Inflammatory macrophage treated with lipopolysaccharide for 4 hours (primary cell): Measurements from ENCODE around the gene CCDC171.
"Not testable (repeated sequence)": the region's sequence is repeated elsewhere in the genome, so short reads cannot be mapped to it uniquely, and the experiment has no call there.

ENCODE experiments used
- DNase-seq: peaks from one replicate; pipeline ENCODE4 v3.0.0-alpha.2; 2020

Gene CCDC171

GRCh38 chr9:15769547-15769946 lies 216.7 kb downstream of the CCDC171 start:
- no peak for DNase-seq

GRCh38 chr9:15778861-15779260 lies 226.0 kb downstream of the CCDC171 start:
- no peak for DNase-seq

- DNase-seq: no peak
Measured at GRCh38 chr9:15782106-15782505, 229.3 kb downstream of the CCDC171 start.

GRCh38 chr9:15785584-15785983 lies 232.7 kb downstream of the CCDC171 start:
- DNase-seq: no peak

- no peak for DNase-seq
Measured at GRCh38 chr9:15786616-15787015, 233.8 kb downstream of the CCDC171 start.

GRCh38 chr9:15810219-15810899 lies 257.5 kb downstream of the CCDC171 start:
- not testable (repeated sequence) for DNase-seq

- no peak for DNase-seq
Measured at GRCh38 chr9:15813076-15813475, 260.2 kb downstream of the CCDC171 start.

- no peak for DNase-seq
Measured at GRCh38 chr9:15824310-15824709, 271.5 kb downstream of the CCDC171 start.

GRCh38 chr9:15831384-15831783 lies 278.5 kb downstream of the CCDC171 start:
- DNase-seq: no peak

GRCh38 chr9:15834541-15834940 lies 281.7 kb downstream of the CCDC171 start:
- DNase-seq: no peak

GRCh38 chr9:15837079-15837679 lies 284.3 kb downstream of the CCDC171 start:
- DNase-seq: peak; percentile 42

GRCh38 chr9:15842051-15842450 lies 289.2 kb downstream of the CCDC171 start:
- DNase-seq: no peak

GRCh38 chr9:15843316-15843715 lies 290.5 kb downstream of the CCDC171 start:
- no peak for DNase-seq

GRCh38 chr9:15843931-15844330 lies 291.1 kb downstream of the CCDC171 start:
- no peak for DNase-seq

- DNase-seq: no peak
Measured at GRCh38 chr9:15846611-15847010, 293.8 kb downstream of the CCDC171 start.

GRCh38 chr9:15849871-15850270 lies 297.0 kb downstream of the CCDC171 start:
- no peak for DNase-seq

GRCh38 chr9:15851766-15852165 lies 298.9 kb downstream of the CCDC171 start:
- DNase-seq: no peak

- DNase-seq: no peak
Measured at GRCh38 chr9:15856591-15856990, 303.7 kb downstream of the CCDC171 start.

- DNase-seq: no peak
Measured at GRCh38 chr9:15867334-15867733, 314.5 kb downstream of the CCDC171 start.

GRCh38 chr9:15867988-15868387 lies 315.1 kb downstream of the CCDC171 start:
- DNase-seq: no peak

GRCh38 chr9:15873573-15874177 lies 320.8 kb downstream of the CCDC171 start:
- peak; percentile 39 for DNase-seq

- no peak for DNase-seq
Measured at GRCh38 chr9:15882328-15882727, 329.5 kb downstream of the CCDC171 start.

GRCh38 chr9:15882883-15883282 lies 330.0 kb downstream of the CCDC171 start:
- DNase-seq: no peak

- DNase-seq: no peak
Measured at GRCh38 chr9:15885464-15885863, 332.6 kb downstream of the CCDC171 start.
